ENCODE results near the gene ZNF576. TPM values are rescaled to one million over a fixed set of nuclear protein-coding genes. Genes with fewer than 3 reads are reported as not detected.

Gene ZNF576
- total and polyA plus RNA-seq, 2 of the 13 experiments (the other 11 are each of a cell fraction or from before 2014, with no cell fraction given) = 7.2 to 9.6 TPM

- no peak for TF ChIP-seq ZNF367 (CRISPR knock-in tag; IDR thresholded peaks at IDR 0.05; ENCODE audit: borderline replicate concordance)
- TF ChIP-seq SIX4 (CRISPR knock-in tag; IDR thresholded peaks at IDR 0.05) = no peak
- TF ChIP-seq EZH2 (conservative IDR thresholded peaks at IDR 0.05; ENCODE audit: low read depth, low read length) = no peak
- no peak for TF ChIP-seq ZNF782 (CRISPR knock-in tag; IDR thresholded peaks at IDR 0.05; ENCODE audit: borderline replicate concordance)
Observed at GRCh38 chr19:43552616-43553015, 43.8 kb upstream of the ZNF576 start (continued).

- no peaks in the 10 kb centered on the region for H3K4me1 ChIP-seq (ENCODE audit: insufficient read depth, low read length)
- ChIA-PET POLR2A (no interaction called here), CTCF (ENCODE audit: low intra/inter-chr PET ratio, low total read pairs) (no interaction called here)
- no peaks in the 10 kb centered on the region for H3K9me3 ChIP-seq (ENCODE audit: low read length)
- BruUV-seq (replicated peaks) = no TSS peak
- in situ Hi-C loops (cut with HindIII; ENCODE audit: extremely low pct_ligation_motif_present, low pct_unique_long_range_greater_than_20kb) = no loop called here
- H3K36me3 ChIP-seq (replicated peaks in 1 of 2; ENCODE audit: control insufficient read depth in 1 of 2, insufficient read depth in 2 of 2, low read length in 2 of 2) = peaks cover 18 to 47% of the 10 kb centered on the region in 2 experiments
- no peak for FAIRE-seq
- DNase-seq (ENCODE audit: low spot score) = no peak
- intact Hi-C loops (cut with micrococcal nuclease; ENCODE audit: unreplicated experiment) = no loop called here
- no peak overlapping the region for H2AFZ ChIP-seq (ENCODE audit: low read length)
- H3K4me3 ChIP-seq (replicated peaks in 1 of 3; ENCODE audit: insufficient read depth in 1 of 3, low read depth in 2 of 3, low read length in 3 of 3) = no peak overlapping the region
- H3K4me2 ChIP-seq (ENCODE audit: low read depth, low read length) = no peak overlapping the region
- no peak overlapping the region for H3K27ac ChIP-seq (ENCODE audit: extremely low read length, insufficient read depth, low read length)
- no peaks in the 10 kb centered on the region for H3K27me3 ChIP-seq (ENCODE audit: control insufficient read depth in 1 of 2, insufficient read depth in 2 of 2, low read length in 2 of 2)
- H3K79me2 ChIP-seq (ENCODE audit: insufficient read depth, low read length) = no peaks in the 10 kb centered on the region
- WGBS (ENCODE audit: low lambda C conversion rate) = 94% methylated on average over 2 of the region's 4 CpGs
- no peak overlapping the region for H3K9ac ChIP-seq (ENCODE audit: insufficient read depth, low read depth, low read length)
- ATAC-seq = no peak
- H4K20me1 ChIP-seq (ENCODE audit: insufficient read depth, low read length) = no peaks in the 10 kb centered on the region
- no peak for TF ChIP-seq KLF6 (CRISPR knock-in tag; IDR thresholded peaks at IDR 0.05)
- no peak for TF ChIP-seq YEATS2 (CRISPR knock-in tag; IDR thresholded peaks at IDR 0.05; ENCODE audit: borderline replicate concordance)
- no peak for TF ChIP-seq SRY (CRISPR knock-in tag; IDR thresholded peaks at IDR 0.05)
- no peak for TF ChIP-seq GZF1 (CRISPR knock-in tag; IDR thresholded peaks at IDR 0.05)
- no peak for TF ChIP-seq ZNF772 (CRISPR knock-in tag; IDR thresholded peaks at IDR 0.05)
- no peak for TF ChIP-seq BCL6 (CRISPR knock-in tag; IDR thresholded peaks at IDR 0.05)
- TF ChIP-seq PLRG1 (conservative IDR thresholded peaks at IDR 0.05) = no peak
- no peak for TF ChIP-seq AHR (CRISPR knock-in tag; IDR thresholded peaks at IDR 0.05)
- no peak for TF ChIP-seq JUND (CRISPR knock-in tag; IDR thresholded peaks at IDR 0.05)
- no peak for TF ChIP-seq HES4 (CRISPR knock-in tag; IDR thresholded peaks at IDR 0.05; ENCODE audit: borderline replicate concordance)
- no peak for TF ChIP-seq LBX2 (CRISPR knock-in tag; IDR thresholded peaks at IDR 0.05; ENCODE audit: borderline replicate concordance)
- TF ChIP-seq XBP1 (CRISPR knock-in tag; IDR thresholded peaks at IDR 0.05) = no peak
- no peak for TF ChIP-seq ZNF510 (CRISPR knock-in tag; IDR thresholded peaks at IDR 0.05; ENCODE audit: low read depth)
- TF ChIP-seq HNF4A (CRISPR knock-in tag; IDR thresholded peaks at IDR 0.05) = no peak
- TF ChIP-seq, protein P1, sequence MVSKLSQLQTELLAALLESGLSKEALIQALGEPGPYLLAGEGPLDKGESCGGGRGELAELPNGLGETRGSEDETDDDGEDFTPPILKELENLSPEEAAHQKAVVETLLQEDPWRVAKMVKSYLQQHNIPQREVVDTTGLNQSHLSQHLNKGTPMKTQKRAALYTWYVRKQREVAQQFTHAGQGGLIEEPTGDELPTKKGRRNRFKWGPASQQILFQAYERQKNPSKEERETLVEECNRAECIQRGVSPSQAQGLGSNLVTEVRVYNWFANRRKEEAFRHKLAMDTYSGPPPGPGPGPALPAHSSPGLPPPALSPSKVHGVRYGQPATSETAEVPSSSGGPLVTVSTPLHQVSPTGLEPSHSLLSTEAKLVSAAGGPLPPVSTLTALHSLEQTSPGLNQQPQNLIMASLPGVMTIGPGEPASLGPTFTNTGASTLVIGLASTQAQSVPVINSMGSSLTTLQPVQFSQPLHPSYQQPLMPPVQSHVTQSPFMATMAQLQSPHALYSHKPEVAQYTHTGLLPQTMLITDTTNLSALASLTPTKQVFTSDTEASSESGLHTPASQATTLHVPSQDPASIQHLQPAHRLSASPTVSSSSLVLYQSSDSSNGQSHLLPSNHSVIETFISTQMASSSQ (IDR thresholded peaks at IDR 0.05; ENCODE audit: low read depth) = no peak
- TF ChIP-seq, protein P1 (CRISPR knock-in tag; IDR thresholded peaks at IDR 0.05; ENCODE audit: borderline replicate concordance) = no peak
- TF ChIP-seq ZNF224 (CRISPR knock-in tag; IDR thresholded peaks at IDR 0.05) = no peak
- TF ChIP-seq ZNF143 (CRISPR knock-in tag; IDR thresholded peaks at IDR 0.05) = no peak
- TF ChIP-seq, protein P2, sequence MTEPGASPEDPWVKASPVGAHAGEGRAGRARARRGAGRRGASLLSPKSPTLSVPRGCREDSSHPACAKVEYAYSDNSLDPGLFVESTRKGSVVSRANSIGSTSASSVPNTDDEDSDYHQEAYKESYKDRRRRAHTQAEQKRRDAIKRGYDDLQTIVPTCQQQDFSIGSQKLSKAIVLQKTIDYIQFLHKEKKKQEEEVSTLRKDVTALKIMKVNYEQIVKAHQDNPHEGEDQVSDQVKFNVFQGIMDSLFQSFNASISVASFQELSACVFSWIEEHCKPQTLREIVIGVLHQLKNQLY (CRISPR knock-in tag; IDR thresholded peaks at IDR 0.05) = no peak
Observed at GRCh38 chr19:43553656-43554055, 42.7 kb upstream of the ZNF576 start.
